GM18520 (cell line): ENCODE results near the gene TBC1D1.

Experiments used
- ATAC-seq: cut with Tn5 transposase; IDR thresholded peaks from one replicate; pipeline ENCODE4 v1.9.1; 2021; ENCODE audit not compliant: unreplicated experiment

Gene TBC1D1

DNA sequence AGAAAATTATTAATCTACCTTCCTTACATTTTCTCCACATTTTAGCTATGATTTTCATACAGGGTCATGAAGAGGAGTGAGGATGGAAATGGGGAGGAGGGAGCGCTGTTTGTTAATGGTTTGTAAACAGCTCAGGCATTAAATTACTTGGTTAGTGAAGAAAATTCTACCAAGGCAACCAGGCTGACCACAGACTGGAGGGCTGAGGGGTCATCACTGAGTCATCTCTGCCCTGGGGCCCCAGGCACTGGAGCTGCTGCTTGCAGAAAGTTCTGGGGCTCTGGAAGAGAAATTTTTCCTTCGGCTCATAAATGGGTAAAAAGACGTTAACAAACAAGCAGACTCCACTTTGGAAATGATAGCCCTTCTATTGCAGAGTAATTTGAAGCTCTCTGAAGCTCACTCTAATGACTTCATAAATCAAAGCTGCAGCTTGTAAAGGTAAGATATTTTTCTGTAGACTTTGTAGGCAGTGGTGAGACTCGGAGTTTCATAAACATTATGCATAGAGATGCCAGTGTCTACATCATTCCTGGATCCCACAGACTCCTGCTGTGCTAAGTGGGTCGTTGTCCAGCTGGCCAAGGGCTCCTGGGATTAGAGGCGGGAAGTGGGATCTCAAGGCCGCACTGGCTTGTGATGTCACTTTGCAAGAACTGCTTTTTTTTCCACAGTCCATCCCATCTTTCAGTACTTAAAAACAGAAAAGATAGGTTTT is 228.9 kb downstream of the TBC1D1 start:
- ATAC-seq = no peak

DNA sequence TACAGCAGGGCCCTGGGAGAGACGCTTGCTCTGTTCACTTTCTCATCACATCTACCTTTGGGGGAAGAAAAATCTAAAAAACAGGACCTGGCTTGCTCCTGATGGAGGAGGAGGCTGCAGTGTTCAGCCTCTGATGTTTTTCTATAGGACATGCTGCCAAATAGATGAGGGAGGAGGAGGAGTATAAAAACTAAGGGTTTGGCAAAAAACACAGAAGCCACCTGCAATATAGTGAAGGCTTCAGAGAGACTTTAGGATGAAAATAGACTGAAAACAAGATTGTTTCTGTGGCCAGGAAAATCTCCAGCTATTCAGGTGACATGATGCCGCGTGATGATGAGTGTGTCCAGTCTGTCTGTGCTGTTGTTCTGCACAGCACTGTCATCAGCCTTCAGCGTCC is 229.9 kb downstream of the TBC1D1 start:
- no peak for ATAC-seq

DNA sequence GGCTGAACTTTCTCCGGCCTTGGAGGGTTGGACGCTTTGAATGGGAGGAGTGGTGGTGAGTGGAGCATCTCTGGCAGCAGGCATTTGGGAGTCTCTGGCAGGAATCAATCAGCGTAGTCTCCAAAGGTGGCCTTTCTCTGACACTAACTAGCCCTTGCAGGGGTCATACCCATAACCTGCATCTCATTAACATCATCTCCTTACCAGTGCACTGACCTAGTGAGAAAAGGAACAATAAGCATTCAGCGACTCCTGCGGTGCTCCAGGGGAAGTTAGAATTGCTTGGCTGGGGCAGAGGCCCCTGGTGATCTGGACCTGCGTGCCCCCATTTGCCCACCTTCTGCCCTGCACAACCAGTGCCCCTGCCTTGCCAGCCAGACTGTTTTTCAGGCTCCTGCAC is 231.2 kb downstream of the TBC1D1 start:
- no peak for ATAC-seq

DNA sequence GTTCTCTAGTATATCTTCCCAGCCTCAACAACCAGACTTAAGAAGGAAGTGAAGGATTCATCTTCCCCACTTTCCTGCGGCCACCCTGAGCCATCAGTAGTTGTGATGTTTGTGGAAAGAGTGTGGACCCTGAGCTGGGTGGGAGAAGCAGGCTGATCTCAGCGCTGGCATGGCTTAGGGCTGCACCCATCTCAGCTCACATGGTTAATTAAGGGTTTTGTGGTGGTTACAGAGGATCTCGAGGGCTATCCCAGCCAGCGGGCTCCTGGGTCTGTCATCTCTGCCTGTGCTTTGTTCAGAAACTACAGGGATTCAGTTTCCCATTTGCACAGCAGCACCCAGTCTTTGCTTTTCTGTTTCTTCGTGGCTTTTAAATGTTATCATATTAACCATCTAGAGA is 232.7 kb downstream of the TBC1D1 start:
- no peak for ATAC-seq

DNA sequence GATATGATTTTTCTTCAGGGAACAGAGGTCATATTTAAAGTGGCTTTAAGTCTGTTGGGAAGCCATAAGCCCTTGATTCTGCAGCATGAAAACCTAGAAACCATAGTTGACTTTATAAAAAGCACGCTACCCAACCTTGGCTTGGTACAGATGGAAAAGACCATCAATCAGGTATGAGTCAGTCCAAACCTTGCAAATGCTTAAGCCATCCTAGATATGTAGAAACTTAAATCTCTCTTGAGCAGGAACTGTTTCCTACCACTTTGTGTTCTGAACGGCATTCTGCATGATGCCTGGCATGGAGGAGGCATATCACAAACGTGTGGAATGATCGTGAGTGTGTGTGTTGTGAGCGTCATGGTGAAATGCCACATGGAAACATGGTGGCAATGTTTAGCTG is 234.1 kb downstream of the TBC1D1 start:
- no peak for ATAC-seq

DNA sequence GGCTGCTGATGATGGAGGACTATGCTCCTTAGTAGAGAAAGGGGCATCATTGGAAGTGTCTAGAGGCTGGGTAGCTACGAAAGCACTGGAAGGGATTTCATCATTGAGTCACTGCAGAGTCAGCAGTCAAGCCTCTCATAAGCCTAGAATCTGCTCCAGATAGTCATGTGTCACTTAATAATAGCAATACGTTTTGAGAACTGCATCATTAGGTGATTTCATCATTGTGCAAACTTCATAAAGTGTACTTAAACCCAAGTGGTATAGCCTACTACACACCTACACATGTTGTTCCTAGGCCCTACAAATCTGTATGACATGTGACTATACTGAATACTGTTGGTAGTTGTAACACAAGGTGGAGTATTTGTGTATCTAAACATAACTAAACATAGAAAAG is 234.9 kb downstream of the TBC1D1 start:
- no peak for ATAC-seq

DNA sequence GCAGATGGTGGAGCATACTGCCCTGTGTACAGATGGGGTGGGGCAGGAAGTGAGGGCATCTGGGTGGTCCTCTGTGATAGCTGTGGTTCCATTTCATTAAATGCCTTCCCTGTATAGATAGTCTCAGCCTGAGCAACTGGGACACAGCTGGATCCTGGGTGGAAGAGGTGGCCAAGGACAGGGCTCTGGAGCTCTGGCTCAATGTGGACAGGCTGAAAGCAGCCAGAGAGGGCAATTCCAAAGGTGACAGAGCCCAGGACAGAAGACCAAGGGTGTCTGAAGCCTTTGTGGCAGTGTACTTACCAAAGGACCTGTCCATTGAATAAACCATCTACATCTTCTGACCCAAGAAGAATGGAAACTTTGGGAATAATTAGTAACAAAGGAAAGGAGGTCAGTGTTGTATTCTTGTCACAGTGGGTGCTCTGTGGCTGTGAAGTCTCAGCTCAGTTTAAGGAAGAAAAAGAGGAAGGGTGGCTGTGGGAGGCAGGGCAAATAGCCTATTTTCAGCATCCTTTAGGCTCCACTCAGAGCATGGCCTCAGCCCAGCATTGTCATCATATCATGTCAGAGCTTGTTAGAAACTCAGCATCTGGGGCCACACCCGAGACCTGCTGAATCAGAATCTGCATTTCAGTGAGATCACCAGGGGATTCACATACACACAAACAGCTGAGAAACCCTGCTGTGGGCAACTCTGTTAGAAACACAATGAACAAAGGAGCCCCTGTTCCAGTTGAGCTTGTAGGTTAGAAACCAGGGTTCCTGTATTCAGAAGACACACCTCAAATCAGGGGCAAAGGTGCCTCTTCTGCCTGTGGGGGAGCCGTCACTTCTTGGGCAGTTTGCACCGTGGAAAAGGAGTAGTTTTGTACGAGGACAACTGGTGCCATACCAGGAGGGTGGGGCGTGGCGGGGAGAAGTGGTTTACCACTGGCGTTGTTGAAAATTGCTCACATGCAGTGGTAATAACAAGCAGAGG is 237.9 kb downstream of the TBC1D1 start:
- peak; percentile 49 for ATAC-seq

DNA sequence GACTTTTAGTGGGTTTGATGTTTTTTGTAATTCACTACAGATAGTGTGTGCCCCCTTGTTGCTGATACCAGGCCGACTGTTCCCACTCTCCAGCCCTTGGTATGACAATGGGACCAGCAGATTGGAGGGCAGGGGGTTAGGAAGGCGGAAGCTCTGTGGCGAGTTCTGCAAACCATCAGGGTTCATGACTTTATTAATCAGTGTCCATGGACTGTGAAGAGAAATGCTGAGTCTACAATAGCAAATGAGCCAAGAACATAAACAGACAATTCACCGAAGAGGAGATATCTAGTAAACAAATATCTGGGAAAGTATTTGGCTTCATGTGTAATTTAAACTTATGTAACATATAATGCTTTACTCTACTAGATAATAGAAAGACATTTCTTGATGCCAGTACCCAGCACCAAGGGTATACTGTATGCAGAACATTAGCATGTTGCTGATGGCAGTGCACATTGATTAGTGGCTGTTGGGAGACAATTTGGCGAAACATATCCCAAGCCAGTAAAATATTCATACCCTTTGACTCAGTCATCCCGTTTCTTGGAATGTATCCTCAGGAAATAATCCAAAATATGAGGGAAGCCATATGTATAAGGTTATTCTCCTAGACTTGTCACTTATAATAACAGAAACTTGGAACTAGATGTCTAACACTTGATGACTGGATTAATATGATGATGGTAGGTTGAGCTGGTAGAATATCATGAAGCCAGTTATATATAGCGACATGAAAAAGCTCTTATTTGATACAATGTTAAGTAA is 238.8 kb downstream of the TBC1D1 start:
- ATAC-seq = no peak

DNA sequence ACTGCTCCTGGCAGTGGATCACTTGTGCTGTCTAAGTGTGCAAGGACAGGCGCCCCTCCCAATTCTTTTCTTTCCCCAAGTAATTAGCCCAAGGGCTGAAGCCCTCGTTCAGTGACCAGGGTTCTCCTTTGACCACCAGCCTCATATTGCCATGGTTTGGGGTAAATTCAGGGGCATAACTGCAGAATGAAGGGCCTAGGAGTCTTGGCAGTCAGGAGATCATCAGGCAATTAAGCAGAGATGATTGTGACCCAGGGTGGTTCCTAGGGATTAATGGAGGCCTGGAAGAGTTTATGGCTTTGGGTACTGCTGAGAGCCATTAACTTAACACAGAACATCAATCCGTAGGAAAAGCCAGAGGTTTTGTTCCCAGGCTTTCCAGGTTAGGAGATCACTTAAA is 240.0 kb downstream of the TBC1D1 start:
- no peak for ATAC-seq

DNA sequence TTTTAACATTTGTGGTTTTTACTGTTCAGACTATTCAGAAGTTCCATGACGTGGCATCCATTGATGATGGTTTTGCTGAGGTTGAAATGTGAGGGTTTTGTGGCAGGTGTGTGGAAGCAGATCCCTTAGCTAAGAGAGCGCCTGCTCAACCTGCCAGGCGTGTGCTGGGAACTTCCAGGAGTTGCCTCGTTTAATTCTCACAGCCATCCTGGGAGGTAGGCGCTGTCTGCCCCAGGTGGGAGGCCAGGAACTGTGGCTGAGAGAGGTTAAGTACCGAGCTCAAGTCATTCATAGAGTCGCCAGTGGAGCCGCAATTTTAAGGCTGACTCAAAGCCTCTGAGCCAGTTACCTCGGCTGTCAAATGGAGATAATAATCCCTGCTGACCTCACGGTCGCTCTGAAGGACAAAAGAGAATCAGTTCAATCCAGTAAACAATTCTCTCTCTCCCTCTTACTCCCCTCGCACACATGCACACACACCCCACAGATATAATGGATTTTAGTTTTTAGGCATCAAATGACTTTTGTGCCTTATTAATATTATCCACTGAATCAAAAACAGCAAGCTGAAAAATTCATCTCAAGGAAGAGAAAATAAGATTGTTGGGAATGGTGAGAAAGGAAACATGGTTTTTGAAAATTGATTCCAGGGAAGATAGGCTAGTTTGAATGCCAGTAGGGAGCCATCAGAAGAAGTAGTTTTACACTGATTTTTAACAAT is 240.6 kb downstream of the TBC1D1 start:
- ATAC-seq = peak; percentile 15

DNA sequence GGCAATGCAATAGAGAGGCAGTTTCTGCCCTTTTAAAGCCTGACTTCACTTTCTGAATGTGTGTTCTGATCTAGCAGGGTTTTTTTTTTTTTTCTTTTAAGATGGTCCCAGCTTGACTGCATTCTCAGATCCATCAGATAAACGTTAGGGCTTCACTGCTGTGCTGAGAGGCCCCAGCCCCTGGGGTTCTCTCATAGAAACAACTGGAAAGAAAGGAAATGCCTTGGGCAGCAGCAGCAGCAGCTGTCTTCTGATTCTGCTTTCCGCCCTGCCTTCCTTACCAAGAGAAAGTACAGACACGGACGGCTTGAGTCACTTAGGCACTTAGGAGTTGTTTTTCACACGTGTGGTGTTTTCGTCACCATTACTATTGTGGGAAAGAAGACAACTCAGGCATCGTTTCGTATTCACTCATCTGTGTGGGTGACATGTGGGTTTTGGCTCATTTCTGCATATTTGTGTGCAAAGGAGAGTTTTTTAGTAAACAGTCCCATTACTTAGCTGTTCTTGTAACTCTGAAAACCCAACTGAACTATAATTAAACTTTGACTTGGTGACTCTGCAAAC is 241.3 kb downstream of the TBC1D1 start:
- peak; percentile 54 for ATAC-seq

DNA sequence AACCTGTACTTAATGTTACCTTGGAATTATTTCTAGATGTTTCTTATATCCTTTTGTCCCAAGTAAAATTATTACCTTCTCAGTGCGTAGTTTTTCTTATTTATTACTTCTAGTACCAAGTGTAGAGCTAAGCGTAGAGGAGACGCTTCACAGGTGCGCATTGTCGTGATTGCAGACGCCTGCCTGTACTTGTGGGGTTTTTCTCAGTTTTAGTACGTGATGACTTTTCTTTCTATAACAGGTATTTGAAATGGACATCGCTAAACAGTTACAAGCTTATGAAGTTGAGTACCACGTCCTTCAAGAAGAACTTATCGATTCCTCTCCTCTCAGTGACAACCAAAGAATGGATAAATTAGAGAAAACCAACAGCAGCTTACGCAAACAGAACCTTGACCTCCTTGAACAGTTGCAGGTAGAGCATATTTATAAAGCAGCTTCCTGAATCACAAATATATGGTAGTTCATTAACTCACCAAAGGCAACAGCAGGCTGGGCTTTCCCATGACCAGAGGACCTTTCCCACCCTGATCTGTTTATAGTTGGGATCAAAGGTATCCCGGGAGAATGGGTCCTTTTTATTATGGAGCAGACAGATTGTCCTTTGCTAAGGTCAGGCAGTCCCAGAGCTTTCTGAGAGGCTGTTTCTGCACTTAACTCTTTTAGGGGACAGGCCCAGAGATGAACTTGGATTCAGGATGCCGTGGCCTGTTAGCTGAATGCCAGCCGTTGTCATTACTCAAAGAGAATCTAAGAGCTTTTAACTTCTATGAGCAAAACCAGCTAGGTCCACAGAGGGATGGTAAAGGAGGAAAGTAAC is 242.2 kb downstream of the TBC1D1 start:
- no peak for ATAC-seq

DNA sequence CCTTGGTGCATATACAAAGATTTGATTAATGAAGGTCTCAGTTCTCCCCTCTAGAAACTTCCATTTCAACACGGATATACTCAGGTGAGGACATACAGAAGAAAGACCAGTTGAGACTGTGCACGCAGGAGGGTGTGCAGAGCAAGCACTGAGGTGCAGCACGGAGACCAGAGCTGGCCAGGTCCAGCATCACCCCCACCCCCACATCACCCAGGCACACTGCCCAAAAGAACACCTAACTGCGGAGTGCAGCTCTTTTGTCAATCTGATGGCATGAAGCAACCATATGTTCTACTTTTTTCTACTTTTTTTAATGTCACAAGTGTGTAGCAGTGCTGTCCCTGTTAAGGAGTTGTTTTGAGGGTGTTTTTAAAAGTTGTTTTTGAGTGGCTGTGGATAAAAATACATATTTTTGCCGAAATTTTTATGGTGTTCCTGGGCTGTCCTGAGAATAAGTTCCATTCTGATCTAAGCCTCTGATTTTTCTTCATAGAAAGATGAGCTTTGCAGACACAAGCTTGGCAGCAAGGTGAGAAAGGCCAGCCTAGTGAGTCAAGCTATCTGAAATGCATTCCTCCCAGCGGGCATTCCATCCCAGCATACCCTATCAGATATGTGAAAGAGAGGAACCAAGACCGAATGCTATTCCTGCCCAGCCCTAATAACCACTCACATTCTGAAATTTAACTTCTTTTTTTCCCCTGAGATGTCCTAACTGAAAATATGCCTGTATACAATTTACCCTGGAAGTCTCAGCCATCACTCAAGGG is 243.0 kb downstream of the TBC1D1 start:
- no peak for ATAC-seq

DNA sequence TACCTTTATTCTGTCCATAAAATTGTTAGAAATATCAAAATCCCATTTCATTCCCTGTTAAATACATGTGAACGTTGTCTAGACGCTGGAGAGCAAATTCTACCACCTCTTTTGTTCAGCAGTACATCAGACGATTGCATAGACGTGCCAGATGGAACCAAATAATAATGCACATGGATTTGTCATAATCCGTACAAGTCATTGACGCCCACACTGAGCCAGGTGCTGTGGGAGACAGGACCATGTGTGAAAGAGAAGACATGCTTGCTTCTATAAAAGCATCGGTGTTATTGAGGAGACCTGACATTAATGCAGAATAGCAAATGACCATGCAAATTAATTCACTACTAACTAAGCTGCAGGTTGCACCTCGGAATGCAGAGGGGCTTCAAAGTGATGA is 244.3 kb downstream of the TBC1D1 start:
- ATAC-seq = no peak

DNA sequence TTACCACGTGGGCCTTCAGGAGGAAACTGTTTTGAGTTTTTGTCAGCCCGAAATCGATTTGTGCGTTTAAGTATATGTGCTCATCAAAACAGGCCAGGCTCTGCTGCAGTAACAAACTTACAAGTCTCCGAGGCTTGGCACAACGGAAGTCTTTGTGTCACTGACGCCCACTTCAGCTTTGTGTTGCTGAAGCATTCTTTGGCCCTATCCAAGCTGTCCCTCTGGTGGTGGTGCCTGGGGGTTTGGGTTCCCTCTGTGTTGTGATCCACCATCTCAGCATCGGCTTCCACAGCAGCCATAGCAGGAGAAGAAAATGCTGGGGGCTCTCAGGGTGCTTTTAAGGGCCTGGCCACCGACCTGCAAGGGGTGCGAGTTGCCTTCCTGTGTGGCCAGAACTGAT is 245.7 kb downstream of the TBC1D1 start:
- no peak for ATAC-seq

DNA sequence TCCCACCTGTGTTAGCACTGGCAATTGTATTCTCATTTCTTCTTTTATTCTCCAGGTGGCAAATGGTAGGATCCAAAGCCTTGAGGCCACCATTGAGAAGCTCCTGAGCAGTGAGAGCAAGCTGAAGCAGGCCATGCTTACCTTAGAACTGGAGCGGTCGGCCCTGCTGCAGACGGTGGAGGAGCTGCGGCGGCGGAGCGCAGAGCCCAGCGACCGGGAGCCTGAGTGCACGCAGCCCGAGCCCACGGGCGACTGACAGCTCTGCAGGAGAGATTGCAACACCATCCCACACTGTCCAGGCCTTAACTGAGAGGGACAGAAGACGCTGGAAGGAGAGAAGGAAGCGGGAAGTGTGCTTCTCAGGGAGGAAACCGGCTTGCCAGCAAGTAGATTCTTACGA is 246.2 kb downstream of the TBC1D1 start:
- no peak for ATAC-seq

DNA sequence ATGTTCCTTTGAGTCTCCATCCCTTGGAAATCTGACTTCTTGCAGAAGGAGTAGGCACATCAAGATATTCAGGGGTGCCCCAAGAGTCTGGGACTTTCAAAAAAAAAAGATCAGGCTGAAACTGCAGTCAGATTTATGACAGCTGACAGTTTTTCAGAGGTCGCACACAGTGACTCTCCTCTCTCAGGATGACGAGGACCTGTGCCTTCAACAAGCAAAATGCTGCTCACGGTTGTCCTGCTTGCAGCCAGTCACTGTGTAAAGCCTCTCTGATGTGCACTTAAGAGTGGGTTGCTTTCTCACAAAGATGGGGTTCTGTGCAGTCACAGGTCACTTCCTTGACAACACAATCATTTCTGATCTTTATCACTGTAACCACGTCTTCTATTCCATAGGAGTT is 247.5 kb downstream of the TBC1D1 start:
- no peak for ATAC-seq

DNA sequence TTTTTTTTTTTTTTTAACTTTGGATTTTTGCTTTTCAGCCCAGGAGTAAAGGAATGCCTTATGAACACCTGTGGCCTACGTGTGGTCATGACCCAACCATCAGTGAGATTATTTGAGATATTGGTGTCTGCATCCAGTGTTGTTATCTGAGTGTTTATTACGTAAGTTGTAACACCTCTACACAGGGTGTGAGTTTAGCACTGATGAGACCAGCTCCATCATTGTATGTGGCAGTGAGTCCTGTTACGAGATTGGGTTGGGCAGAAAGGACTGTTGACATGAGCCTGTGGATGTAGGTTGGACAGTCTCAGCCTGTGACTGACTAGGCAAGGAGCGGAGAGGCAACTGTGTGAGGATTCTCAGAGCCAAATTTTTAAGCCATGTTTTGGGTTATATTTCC is 248.3 kb downstream of the TBC1D1 start:
- no peak for ATAC-seq

DNA sequence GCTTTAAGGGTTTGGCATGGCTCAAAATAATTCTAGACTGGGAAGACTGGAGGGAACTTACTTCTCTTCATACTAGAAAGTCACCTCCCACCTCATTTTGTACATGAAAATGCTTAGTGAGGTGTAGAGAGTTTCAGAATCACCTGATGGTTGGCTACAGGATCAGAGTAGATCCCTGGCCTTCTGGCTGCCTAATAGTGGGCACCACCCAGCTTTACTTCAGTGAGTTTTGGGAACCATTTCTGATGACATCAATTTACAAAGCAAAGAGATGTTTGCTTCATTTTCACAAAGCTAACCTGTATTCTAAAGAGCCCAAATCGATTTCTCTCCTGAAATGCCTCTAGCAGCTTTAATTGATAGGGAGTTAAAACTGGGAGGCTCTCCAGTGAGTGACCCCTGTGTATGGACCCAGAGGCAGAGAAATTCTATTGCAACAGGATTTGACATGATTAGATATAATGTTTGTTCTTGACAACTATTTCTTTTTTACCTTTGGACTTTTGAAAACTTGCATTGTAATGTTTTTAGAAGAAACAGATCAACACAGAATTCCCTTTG is 249.8 kb downstream of the TBC1D1 start:
- no peak for ATAC-seq
